SK-N-SH (cell line): ENCODE measurements around the gene MBTPS1. TPM values are rescaled to one million over a fixed set of nuclear protein-coding genes. Genes with fewer than 3 reads are reported as not detected.

Experiments used
- CTCF ChIA-PET: fragments of 300-600, 350-600 bp; formaldehyde crosslinking; extraction: SDS; loops from one replicate; lab custom pipeline; 2021; lab: Yijun Ruan, JAX
- POLR2A ChIA-PET: fragments of 350-600 bp; sonication (Branson Sonifier 250); formaldehyde crosslinking; extraction: SDS; loops from one replicate; lab custom pipeline; 2020; ENCODE audit warnings: antibody characterized with exemption, inconsistent platforms; lab: Yijun Ruan, JAX
- DNase-seq: peaks from one replicate; pipeline ENCODE4 v3.0.0; 2012
- H2AFZ ChIP-seq: fragments of 200-600 bp; sonication (generic); 2 replicates; pipeline ENCODE4 v1.8.1; 2016; ENCODE audit warnings: antibody characterized with exemption, mild to moderate bottlenecking, low read depth
- H3F3A ChIP-seq: fragments of 200-600 bp; sonication (generic); replicated peaks from 2 replicates; pipeline ENCODE3; 2016; ENCODE audit warnings: antibody characterized with exemption, mild to moderate bottlenecking; ENCODE audit not compliant: insufficient read depth
- H3K27ac ChIP-seq, 2 experiments: fragments of 200-500 bp in 1 of 2; fragments of 200-600 bp in 1 of 2; sonication (Bioruptor generic) in 1 of 2; sonication (generic), shearing (Covaris generic) in 1 of 2; 2 replicates each; pipeline versions ENCODE4 v1.5.1 to v1.6.1; 2014 to 2016; ENCODE audit warnings: low read depth in 2 of 2, inconsistent platforms in 1 of 2, low read length in 1 of 2, mild to moderate bottlenecking in 1 of 2, mixed read lengths in 1 of 2
- H3K27me3 ChIP-seq: fragments of 200-600 bp; sonication (generic), shearing (Covaris generic); 2 replicates; pipeline ENCODE4 v1.6.1; 2016; ENCODE audit warnings: mixed run types; ENCODE audit not compliant: insufficient read depth
- H3K36me3 ChIP-seq, 2 experiments: fragments of 200-500 bp in 1 of 2; fragments of 200-600 bp in 1 of 2; sonication (Bioruptor generic) in 1 of 2; sonication (generic) in 1 of 2; replicated peaks in 1 of 2; 2 replicates each; pipeline versions ENCODE3 to v1.5.1; 2014 to 2016; ENCODE audit warnings: low read length in 1 of 2, mild to moderate bottlenecking in 1 of 2; ENCODE audit not compliant: insufficient read depth in 2 of 2, control insufficient read depth in 1 of 2
- H3K4me1 ChIP-seq, 2 experiments: fragments of 200-500 bp in 1 of 2; fragments of 200-600 bp in 1 of 2; sonication (Bioruptor generic) in 1 of 2; sonication (generic), shearing (Covaris generic) in 1 of 2; 2 replicates each; pipeline versions ENCODE4 v1.5.1 to v1.6.1; 2014 to 2016; ENCODE audit warnings: low read depth in 1 of 2, low read length in 1 of 2, mixed run types in 1 of 2; ENCODE audit not compliant: insufficient read depth in 2 of 2, control insufficient read depth in 1 of 2
- H3K4me2 ChIP-seq: fragments of 200-600 bp; sonication (generic), shearing (Covaris generic); 2 replicates; pipeline ENCODE4 v1.6.1; 2017; ENCODE audit warnings: mixed run types
- H3K4me3 ChIP-seq, 2 experiments: fragments of 200-500 bp in 1 of 2; fragments of 200-600 bp in 1 of 2; sonication (Bioruptor generic) in 1 of 2; sonication (generic), shearing (Covaris generic) in 1 of 2; 2 replicates each; pipeline versions ENCODE4 v1.5.1 to v1.8.1; 2014 to 2016; ENCODE audit warnings: low read depth in 2 of 2, inconsistent platforms in 1 of 2, low read length in 1 of 2, mild to moderate bottlenecking in 1 of 2, mixed read lengths in 1 of 2, moderate library complexity in 1 of 2
- H3K79me2 ChIP-seq: fragments of 200-600 bp; sonication (generic); 2 replicates; pipeline ENCODE4 v1.8.1; 2017; ENCODE audit warnings: mild to moderate bottlenecking; ENCODE audit not compliant: insufficient read depth
- H3K9ac ChIP-seq: fragments of 200-600 bp; sonication (generic); 2 replicates; pipeline ENCODE4 v1.6.1; 2017; ENCODE audit warnings: mixed run types
- H3K9me2 ChIP-seq: fragments of 200-600 bp; sonication (generic); 2 replicates; pipeline ENCODE4 v1.6.1; 2017; ENCODE audit warnings: mixed run types
- H3K9me3 ChIP-seq: fragments of 200-600 bp; sonication (generic); 2 replicates; pipeline ENCODE4 v1.6.1; 2017; ENCODE audit warnings: mixed run types, mild to moderate bottlenecking, moderate library complexity
- H4K20me1 ChIP-seq: fragments of 200-600 bp; sonication (generic); 2 replicates; pipeline ENCODE4 v1.6.1; 2017; ENCODE audit warnings: mild to moderate bottlenecking, mixed run types; ENCODE audit not compliant: insufficient read depth
- GABPA ChIP-seq: IDR thresholded peaks from 2 replicates; pipeline ENCODE4 v1.4.0; 2012; ENCODE audit warnings: low read depth, mild to moderate bottlenecking
- MXI1 ChIP-seq: IDR thresholded peaks from 2 replicates; pipeline ENCODE4 v1.6.1; 2012; ENCODE audit warnings: mild to moderate bottlenecking, low read depth, low read length, improper control_type of control experiment
- NRF1 ChIP-seq: IDR thresholded peaks from 2 replicates; pipeline ENCODE4 v1.6.1; 2012; ENCODE audit warnings: low read depth, mild to moderate bottlenecking, low read length
- POLR2AphosphoS5 ChIP-seq: IDR thresholded peaks from 2 replicates; pipeline ENCODE4 v1.6.1; 2012; ENCODE audit warnings: low read depth, low read length
- SIN3A ChIP-seq: IDR thresholded peaks from 2 replicates; pipeline ENCODE4 v1.6.1; 2012; ENCODE audit warnings: low read depth, mild to moderate bottlenecking, low read length, moderate library complexity, borderline replicate concordance
- TCF12 ChIP-seq: IDR thresholded peaks from 2 replicates; pipeline ENCODE4 v1.4.0; 2012
- USF2 ChIP-seq: fragments of 150-350 bp; IDR thresholded peaks from 2 replicates; pipeline ENCODE4 v1.6.1; 2017; ENCODE audit warnings: antibody characterized with exemption, low read length, low read depth, borderline replicate concordance
- YY1 ChIP-seq: IDR thresholded peaks from 2 replicates; pipeline ENCODE4 v1.4.0; 2012; ENCODE audit warnings: low read depth, mild to moderate bottlenecking
- ZBTB33 ChIP-seq: IDR thresholded peaks from 2 replicates; pipeline ENCODE4 v1.4.0; 2012; ENCODE audit warnings: low read depth, borderline replicate concordance
- WGBS: methylation state at CpG from one replicate; pipeline ENCODE4 v1.1.6; 2017; ENCODE audit warnings: low lambda C conversion rate; 5-methylcytosine and 5-hydroxymethylcytosine counted together
- polyA plus RNA-seq, 3 experiments: library from polyadenylated mRNA; depleted of rRNA; stranded (reverse); fragments of >200 nt; gene quantifications; 2 replicates each; pipeline ENCODE4 v1.2.3, GENCODE V29; 2012
- TF ChIP-seq, protein P1 (sequence below): IDR thresholded peaks from 2 replicates; pipeline ENCODE4; 2012
- TF ChIP-seq, protein P2 (sequence below): IDR thresholded peaks from 2 replicates; pipeline ENCODE4 v1.4.0; 2012; ENCODE audit warnings: low read depth, borderline replicate concordance
- TF ChIP-seq, protein P3 (sequence below): IDR thresholded peaks from 2 replicates; pipeline ENCODE4 v1.6.1; 2012; ENCODE audit warnings: mild to moderate bottlenecking, low read depth, low read length, moderate library complexity
- TF ChIP-seq, protein P4 (sequence below): IDR thresholded peaks from 2 replicates; pipeline ENCODE4 v1.4.0; 2012; ENCODE audit warnings: low read depth

The MBTPS1 gene
- polyA plus RNA-seq, 1 of the 3 experiments (the other 2 are of a cell fraction) = 84.9 TPM

DNA sequence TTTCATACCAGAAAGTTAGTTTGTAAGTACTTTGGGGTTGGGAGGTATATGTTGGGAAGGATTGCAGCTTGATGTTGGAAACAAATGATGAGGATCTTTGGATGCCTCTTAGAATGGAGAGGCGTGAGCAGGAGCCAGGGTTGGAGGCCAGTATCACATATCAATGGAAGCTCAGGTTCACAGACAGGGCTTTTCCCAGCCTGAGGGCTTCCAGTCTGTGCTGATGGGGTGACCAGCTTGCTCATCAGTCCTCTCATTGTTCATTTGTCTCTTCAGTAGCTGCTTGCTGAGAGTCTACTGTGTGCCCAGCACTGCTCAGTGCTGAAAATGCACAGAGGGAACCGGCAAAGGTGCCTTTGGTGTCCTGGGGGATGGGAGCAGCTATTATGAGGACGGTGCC, 34.2 kb upstream of the MBTPS1 start:
- ChIA-PET POLR2A (no interaction called here), CTCF (interaction anchor here (0.9 to 1.2 kb wide), 4 partner anchors 36 to 333 kb away, joined by 3 read pairs; partner anchors contain the start of gene TAF1C)
- H3K9me2 ChIP-seq = no peaks in the 10 kb centered on the region
- TF ChIP-seq, protein P1, sequence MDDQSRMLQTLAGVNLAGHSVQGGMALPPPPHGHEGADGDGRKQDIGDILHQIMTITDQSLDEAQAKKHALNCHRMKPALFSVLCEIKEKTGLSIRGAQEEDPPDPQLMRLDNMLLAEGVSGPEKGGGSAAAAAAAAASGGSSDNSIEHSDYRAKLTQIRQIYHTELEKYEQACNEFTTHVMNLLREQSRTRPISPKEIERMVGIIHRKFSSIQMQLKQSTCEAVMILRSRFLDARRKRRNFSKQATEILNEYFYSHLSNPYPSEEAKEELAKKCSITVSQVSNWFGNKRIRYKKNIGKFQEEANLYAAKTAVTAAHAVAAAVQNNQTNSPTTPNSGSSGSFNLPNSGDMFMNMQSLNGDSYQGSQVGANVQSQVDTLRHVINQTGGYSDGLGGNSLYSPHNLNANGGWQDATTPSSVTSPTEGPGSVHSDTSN = no peak
- TF ChIP-seq, protein P2, sequence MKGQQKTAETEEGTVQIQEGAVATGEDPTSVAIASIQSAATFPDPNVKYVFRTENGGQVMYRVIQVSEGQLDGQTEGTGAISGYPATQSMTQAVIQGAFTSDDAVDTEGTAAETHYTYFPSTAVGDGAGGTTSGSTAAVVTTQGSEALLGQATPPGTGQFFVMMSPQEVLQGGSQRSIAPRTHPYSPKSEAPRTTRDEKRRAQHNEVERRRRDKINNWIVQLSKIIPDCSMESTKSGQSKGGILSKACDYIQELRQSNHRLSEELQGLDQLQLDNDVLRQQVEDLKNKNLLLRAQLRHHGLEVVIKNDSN = no peak
- no peak for TF ChIP-seq TCF12
- TF ChIP-seq, protein P3, sequence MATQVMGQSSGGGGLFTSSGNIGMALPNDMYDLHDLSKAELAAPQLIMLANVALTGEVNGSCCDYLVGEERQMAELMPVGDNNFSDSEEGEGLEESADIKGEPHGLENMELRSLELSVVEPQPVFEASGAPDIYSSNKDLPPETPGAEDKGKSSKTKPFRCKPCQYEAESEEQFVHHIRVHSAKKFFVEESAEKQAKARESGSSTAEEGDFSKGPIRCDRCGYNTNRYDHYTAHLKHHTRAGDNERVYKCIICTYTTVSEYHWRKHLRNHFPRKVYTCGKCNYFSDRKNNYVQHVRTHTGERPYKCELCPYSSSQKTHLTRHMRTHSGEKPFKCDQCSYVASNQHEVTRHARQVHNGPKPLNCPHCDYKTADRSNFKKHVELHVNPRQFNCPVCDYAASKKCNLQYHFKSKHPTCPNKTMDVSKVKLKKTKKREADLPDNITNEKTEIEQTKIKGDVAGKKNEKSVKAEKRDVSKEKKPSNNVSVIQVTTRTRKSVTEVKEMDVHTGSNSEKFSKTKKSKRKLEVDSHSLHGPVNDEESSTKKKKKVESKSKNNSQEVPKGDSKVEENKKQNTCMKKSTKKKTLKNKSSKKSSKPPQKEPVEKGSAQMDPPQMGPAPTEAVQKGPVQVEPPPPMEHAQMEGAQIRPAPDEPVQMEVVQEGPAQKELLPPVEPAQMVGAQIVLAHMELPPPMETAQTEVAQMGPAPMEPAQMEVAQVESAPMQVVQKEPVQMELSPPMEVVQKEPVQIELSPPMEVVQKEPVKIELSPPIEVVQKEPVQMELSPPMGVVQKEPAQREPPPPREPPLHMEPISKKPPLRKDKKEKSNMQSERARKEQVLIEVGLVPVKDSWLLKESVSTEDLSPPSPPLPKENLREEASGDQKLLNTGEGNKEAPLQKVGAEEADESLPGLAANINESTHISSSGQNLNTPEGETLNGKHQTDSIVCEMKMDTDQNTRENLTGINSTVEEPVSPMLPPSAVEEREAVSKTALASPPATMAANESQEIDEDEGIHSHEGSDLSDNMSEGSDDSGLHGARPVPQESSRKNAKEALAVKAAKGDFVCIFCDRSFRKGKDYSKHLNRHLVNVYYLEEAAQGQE = no peak
- TF ChIP-seq, protein P4, sequence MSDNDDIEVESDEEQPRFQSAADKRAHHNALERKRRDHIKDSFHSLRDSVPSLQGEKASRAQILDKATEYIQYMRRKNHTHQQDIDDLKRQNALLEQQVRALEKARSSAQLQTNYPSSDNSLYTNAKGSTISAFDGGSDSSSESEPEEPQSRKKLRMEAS = no peak
- no peak overlapping the region for H3K9ac ChIP-seq
- peaks cover 8% of the 10 kb centered on the region; the same call in 1 of the 2 replicates for H3K27me3 ChIP-seq
- H4K20me1 ChIP-seq = no peaks in the 10 kb centered on the region
- H3K9me3 ChIP-seq = no peaks in the 10 kb centered on the region
- no peak for DNase-seq
- H3K4me1 ChIP-seq = no peaks in the 10 kb centered on the region
- 45% methylated on average over 3 of the region's 3 CpGs for WGBS
- no peak overlapping the region for H2AFZ ChIP-seq
- no peaks in the 10 kb centered on the region for H3K79me2 ChIP-seq
- no peak overlapping the region for H3K4me3 ChIP-seq
- no peaks in the 10 kb centered on the region for H3K36me3 ChIP-seq
- H3K4me2 ChIP-seq = no peak overlapping the region
- peaks cover 3% of the 10 kb centered on the region for H3F3A ChIP-seq
- no peak overlapping the region for H3K27ac ChIP-seq

GRCh38 chr16:84144859-84145639, 28.3 kb upstream of the MBTPS1 start, which contains the start of the genes DNAAF1 and HSDL1:
TSS of gene DNAAF1 (plus strand) at chr16:84145308. CDS start at chr16:84145441, 133 bp downstream.
TSS of gene HSDL1 (minus strand) at chr16:84145177. CDS start at chr16:84131321, 13,856 bp downstream.
- Histone ChIP-seq H3K9ac (peak within 1 kb of the TSS; percentile 68), H3K27me3 (peaks cover 8% of the 10 kb centered on the region; the same call in 1 of the 2 replicates), H3K9me3 (no peaks in the 10 kb centered on the region), H3K4me1 (peaks cover 0 to 5% of the 10 kb centered on the region in 2 experiments; a peak in 1 of 4 replicates), H3K36me3 (no peaks in the 10 kb centered on the region), H3K4me2 (peak within 1 kb of the TSS; percentile 96), H3K79me2 (peaks cover 43% of the 10 kb centered on the region), H4K20me1 (peaks cover 4% of the 10 kb centered on the region; the same call in 1 of the 2 replicates), H3K27ac (peak within 1 kb of the TSS; percentile 42 to 54; a peak in 3 of 4 replicates), H3K9me2 (no peaks in the 10 kb centered on the region), H2AFZ (peak within 1 kb of the TSS; percentile 93), H3F3A (no peaks in the 10 kb centered on the region), H3K4me3 (peak within 1 kb of the TSS; percentile 70 to 76)
- ChIA-PET CTCF (interaction anchor here (0.6 to 2.2 kb wide), 7 partner anchors 13 to 188 kb away, joined by 3 to 8 read pairs (median 5); partner anchors contain the start of gene TAF1C), POLR2A (interaction anchor here (1.5 kb wide), 1 partner anchor 28 kb away, joined by 9 read pairs; the partner anchor contains the start of gene MBTPS1)
- WGBS = 3% methylated on average over 36 of the region's 89 CpGs
- peak; percentile 100 for DNase-seq
- TF ChIP-seq YY1 = no peak
- peak; percentile 87 for TF ChIP-seq NRF1
- no peak for TF ChIP-seq ZBTB33
- TF ChIP-seq SIN3A = peak; percentile 30; the same call in 1 of the 2 replicates
- peak; percentile 87 for TF ChIP-seq MXI1
- peak; percentile 85 for TF ChIP-seq USF2
- TF ChIP-seq POLR2AphosphoS5 = peak; percentile 47; the same call in 1 of the 2 replicates
- TF ChIP-seq, protein P2 = peak; percentile 91
- no peak for TF ChIP-seq GABPA
